ENCODE measurements around the gene PLEKHM2. TPM values are rescaled to one million over a fixed set of nuclear protein-coding genes. Genes with fewer than 3 reads are reported as not detected.
A peak's percentile ranks its signal among the peaks of the same experiment; 100 is the strongest.

Gene PLEKHM2
- total and polyA plus RNA-seq, 2 of the 4 experiments (the other 2 are of a cell fraction), result 24.7 to 48.0 TPM

- peak overlapping the region; percentile 99 for H3K9ac ChIP-seq (ENCODE audit: low read depth, low read length)
- H3K14ac ChIP-seq (replicated peaks; ENCODE audit: low read depth, low read length), result peak overlapping the region; percentile 93
- in situ Hi-C loops (cut with MboI; ENCODE audit: low sequenced_read_pairs), result no loop called here
- POLR2A ChIA-PET (ENCODE audit: unreplicated experiment), result no interaction called here
- H2AFZ ChIP-seq (replicated peaks; ENCODE audit: low read length, poor library complexity), result peak overlapping the region; percentile 90
- peak overlapping the region; percentile 92 for H2AK9ac ChIP-seq (replicated peaks; ENCODE audit: low read depth, low read length, poor library complexity)
- H2AK5ac ChIP-seq (ENCODE audit: low read depth, low read length), result peak overlapping the region; percentile 71
- CTCF ChIA-PET, result no interaction called here
- H3K79me1 ChIP-seq (ENCODE audit: low read depth in 1 of 2, low read length in 2 of 2), result peaks cover 10 to 40% of the 10 kb centered on the region in 2 experiments; a peak in 3 of 4 replicates
- no TSS peak for BruUV-seq (replicated peaks)
- H3K27ac ChIP-seq (ENCODE audit: insufficient read depth, low read length), result peak overlapping the region; percentile 94
- peak overlapping the region; percentile 81 for H4K91ac ChIP-seq (ENCODE audit: insufficient read depth, low read depth, low read length)
- 36% methylated on average over 13 of the region's 18 CpGs; no CpG with 5 or more reads in 1 of the 2 experiments for WGBS, 2 experiments (ENCODE audit: extremely low coverage in 2 of 2, insufficient read length in 1 of 2)
- H3K27me3 ChIP-seq (ENCODE audit: control insufficient read depth, insufficient read depth, low read length), result no peaks in the 10 kb centered on the region
- H4K8ac ChIP-seq (ENCODE audit: low read depth in 2 of 2, low read length in 2 of 2), result peak overlapping the region; percentile 96
- peaks cover 17% of the 10 kb centered on the region for H3K9me1 ChIP-seq (ENCODE audit: insufficient read depth, low read length)
- H3K18ac ChIP-seq (ENCODE audit: low read depth, low read length), result peak overlapping the region; percentile 87; the same call in 1 of the 2 replicates
- peak overlapping the region; percentile 76 for H2BK5ac ChIP-seq (ENCODE audit: low read depth, low read length, poor library complexity, severe bottlenecking)
- peak overlapping the region; percentile 36; the same call in 1 of the 2 replicates for H2BK120ac ChIP-seq (ENCODE audit: low read depth, low read length)
- H3K56ac ChIP-seq (ENCODE audit: extremely low read depth, insufficient read depth, low read length), result peak overlapping the region; percentile 81; the same call in 1 of the 2 replicates
- dilution Hi-C loops (cut with HindIII; ENCODE audit: low sequenced_read_pairs, unreplicated experiment), result no loop called here
- H2BK15ac ChIP-seq (ENCODE audit: low read depth, low read length), result no peak overlapping the region
- peak overlapping the region; percentile 49; the same call in 1 of the 2 replicates for H3K23ac ChIP-seq (ENCODE audit: low read depth, low read length)
- H3K4ac ChIP-seq (ENCODE audit: low read depth, low read length), result peak overlapping the region; percentile 90
- peak overlapping the region; percentile 95 for H4K5ac ChIP-seq (ENCODE audit: low read depth, low read length)
- H3K4me3 ChIP-seq (ENCODE audit: insufficient read depth, low read depth, low read length), result peak overlapping the region; percentile 99
- intact Hi-C loops (cut with micrococcal nuclease), result loop anchor here (5.0 kb wide), 1 partner anchor 66 kb away; the partner anchor contains the start of gene DDI2
- DNase-seq (no peak), ATAC-seq (ENCODE audit: low read depth) (no peak)
- peaks cover 27% of the 10 kb centered on the region for H4K20me1 ChIP-seq (ENCODE audit: insufficient read depth, low read length)
- H3K9me3 ChIP-seq (ENCODE audit: control insufficient read depth, insufficient read depth, low read length), result no peaks in the 10 kb centered on the region
- no peak overlapping the region for H2BK20ac ChIP-seq (ENCODE audit: low read depth, low read length)
- H3K36me3 ChIP-seq (ENCODE audit: control insufficient read depth, insufficient read depth, low read length), result no peaks in the 10 kb centered on the region
- peaks cover 19% of the 10 kb centered on the region for H3K4me1 ChIP-seq (ENCODE audit: control insufficient read depth, insufficient read depth, low read length)
- H3K4me2 ChIP-seq (ENCODE audit: low read depth, low read length), result peak overlapping the region; percentile 95
- no peak for TF ChIP-seq RCOR1 (IDR thresholded peaks at IDR 0.05; ENCODE audit: insufficient replicate concordance, low read length)
- no peak for TF ChIP-seq BHLHE40 (IDR thresholded peaks at IDR 0.05; ENCODE audit: low read depth, low read length)
- TF ChIP-seq ELK1 (IDR thresholded peaks at IDR 0.05; ENCODE audit: borderline replicate concordance, low read depth, low read length), result no peak
- TF ChIP-seq RFX5 (IDR thresholded peaks at IDR 0.05; ENCODE audit: low read depth, low read length), result no peak
- no peak for TF ChIP-seq USF2 (IDR thresholded peaks at IDR 0.05; ENCODE audit: low read depth, low read length)
- no peak for TF ChIP-seq MAZ (IDR thresholded peaks at IDR 0.05; ENCODE audit: borderline replicate concordance, low read depth, low read length)
- no peak for TF ChIP-seq POLR2A (IDR thresholded peaks at IDR 0.05; ENCODE audit: low read depth, low read length)
- no peak for TF ChIP-seq SMC3 (IDR thresholded peaks at IDR 0.05; ENCODE audit: low read depth, low read length)
- no peak for TF ChIP-seq NFE2L2 (IDR thresholded peaks at IDR 0.05; ENCODE audit: low read depth, low read length)
- TF ChIP-seq RAD21 (IDR thresholded peaks at IDR 0.05; ENCODE audit: low read length), result no peak
- TF ChIP-seq CEBPB (IDR thresholded peaks at IDR 0.05; ENCODE audit: low read depth, low read length), result no peak
- no peak for TF ChIP-seq FOS (IDR thresholded peaks at IDR 0.05; ENCODE audit: low read depth, low read length)
- TF ChIP-seq MAFK (IDR thresholded peaks at IDR 0.05; ENCODE audit: low read depth, low read length), result no peak
- no peak for TF ChIP-seq MXI1 (IDR thresholded peaks at IDR 0.05; ENCODE audit: borderline replicate concordance, low read depth, low read length)
- no peak for TF ChIP-seq CHD1 (IDR thresholded peaks at IDR 0.05; ENCODE audit: low read depth, low read length)
Observed at GRCh38 chr1:15683345-15684039, 628 bp upstream of the PLEKHM2 start.

Data from IMR-90 (cell line).